ENCODE measurements around the gene HHATL.

HHATL gene

GRCh38 chr3:42690191-42690590 is 12.4 kb downstream of the HHATL start:
- no peak overlapping the region for H2BK5ac ChIP-seq (ENCODE audit: low read length)
- H4K5ac ChIP-seq (ENCODE audit: low read length) = no peak overlapping the region
- no CpG with 5 or more reads among the region's 7 CpGs for WGBS (ENCODE audit: extremely low coverage, insufficient coverage, low lambda C conversion rate)
- no peak overlapping the region for H3K23ac ChIP-seq (ENCODE audit: low read length)
- H3K79me2 ChIP-seq (ENCODE audit: control insufficient read depth, insufficient read depth, low read length) = no peaks in the 10 kb centered on the region
- H2AK5ac ChIP-seq (ENCODE audit: low read length) = no peak overlapping the region
- H3K27me3 ChIP-seq (ENCODE audit: insufficient read depth, low read length, poor library complexity) = no peaks in the 10 kb centered on the region
- H3K4me3 ChIP-seq (ENCODE audit: low read length) = no peak overlapping the region
- no peak overlapping the region for H3K9ac ChIP-seq (ENCODE audit: low read length)
- H3K4me2 ChIP-seq (ENCODE audit: low read length) = no peak overlapping the region
- H2BK120ac ChIP-seq (ENCODE audit: low read depth, low read length) = no peak overlapping the region
- H3K56ac ChIP-seq (ENCODE audit: low read length) = no peak overlapping the region
- H3K4me1 ChIP-seq (ENCODE audit: control insufficient read depth, low read depth, low read length) = no peaks in the 10 kb centered on the region
- H3K4ac ChIP-seq (ENCODE audit: low read depth, low read length) = no peak overlapping the region
- no peak overlapping the region for H2BK15ac ChIP-seq (replicated peaks; ENCODE audit: low read depth)
- H4K8ac ChIP-seq (ENCODE audit: low read depth, low read length) = no peak overlapping the region
- H3K36me3 ChIP-seq (ENCODE audit: control insufficient read depth, insufficient read depth, low read length) = no peaks in the 10 kb centered on the region
- DNase-seq = no peak
- no peak overlapping the region for H3K27ac ChIP-seq (ENCODE audit: low read depth, low read length)
- H3K79me1 ChIP-seq (ENCODE audit: low read length) = no peaks in the 10 kb centered on the region
- H3K18ac ChIP-seq (ENCODE audit: low read length) = no peak overlapping the region

DNA sequence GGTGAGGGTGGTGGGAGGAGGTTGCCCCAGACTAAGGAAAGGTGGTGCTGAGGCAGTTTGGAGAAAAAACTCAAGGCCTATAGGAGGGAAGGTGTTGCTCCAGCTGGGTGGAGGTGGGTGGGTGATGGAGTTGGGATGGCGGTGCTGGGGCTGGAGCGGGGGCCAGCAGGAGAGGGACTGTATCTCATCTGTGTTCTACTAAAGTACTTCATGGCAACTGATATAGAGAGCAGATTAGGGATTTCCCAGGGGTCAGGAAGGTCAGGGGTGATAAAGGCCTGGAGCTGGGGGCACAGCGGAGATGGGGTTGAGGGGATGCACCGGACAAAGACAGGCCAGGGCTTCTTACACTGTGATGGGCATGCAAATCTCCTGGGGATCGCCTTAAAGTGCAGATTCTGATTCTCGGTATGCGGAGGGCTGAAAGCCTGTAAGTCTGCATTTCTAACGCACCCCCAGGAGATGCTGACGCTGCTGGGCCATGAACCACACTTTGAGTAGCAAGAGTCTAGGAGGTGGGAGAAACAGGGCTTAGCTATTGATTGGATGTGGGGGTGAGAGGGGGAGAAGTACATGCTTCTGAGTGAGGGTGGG is 13.1 kb downstream of the HHATL start:
- Histone ChIP-seq H3K4me2 (ENCODE audit: low read length) (no peak overlapping the region), H3K9ac (ENCODE audit: low read length) (no peak overlapping the region), H4K5ac (ENCODE audit: low read length) (no peak overlapping the region), H4K8ac (ENCODE audit: low read depth, low read length) (no peak overlapping the region), H3K4me1 (ENCODE audit: control insufficient read depth, low read depth, low read length) (no peaks in the 10 kb centered on the region), H3K4me3 (ENCODE audit: low read length) (no peak overlapping the region), H3K4ac (ENCODE audit: low read depth, low read length) (no peak overlapping the region), H3K27me3 (ENCODE audit: insufficient read depth, low read length, poor library complexity) (no peaks in the 10 kb centered on the region), H3K79me1 (ENCODE audit: low read length) (no peaks in the 10 kb centered on the region), H2BK120ac (ENCODE audit: low read depth, low read length) (no peak overlapping the region), H2AK5ac (ENCODE audit: low read length) (no peak overlapping the region), H3K18ac (ENCODE audit: low read length) (no peak overlapping the region), H2BK15ac (replicated peaks; ENCODE audit: low read depth) (no peak overlapping the region), H3K56ac (ENCODE audit: low read length) (no peak overlapping the region), H3K36me3 (ENCODE audit: control insufficient read depth, insufficient read depth, low read length) (no peaks in the 10 kb centered on the region), H3K23ac (ENCODE audit: low read length) (no peak overlapping the region), H2BK5ac (ENCODE audit: low read length) (no peak overlapping the region), H3K79me2 (ENCODE audit: control insufficient read depth, insufficient read depth, low read length) (no peaks in the 10 kb centered on the region), H3K27ac (ENCODE audit: low read depth, low read length) (no peak overlapping the region)
- no peak for DNase-seq
- no CpG with 5 or more reads among the region's 9 CpGs for WGBS (ENCODE audit: extremely low coverage, insufficient coverage, low lambda C conversion rate)

- no CpG with 5 or more reads among the region's 22 CpGs for WGBS (ENCODE audit: extremely low coverage, insufficient coverage, low lambda C conversion rate)
- Histone ChIP-seq H2BK5ac (ENCODE audit: low read length) (no peak overlapping the region), H2BK120ac (ENCODE audit: low read depth, low read length) (no peak overlapping the region)
These were observed 13.8 kb downstream of the HHATL start for GRCh38 chr3:42688487-42689420.

DNA sequence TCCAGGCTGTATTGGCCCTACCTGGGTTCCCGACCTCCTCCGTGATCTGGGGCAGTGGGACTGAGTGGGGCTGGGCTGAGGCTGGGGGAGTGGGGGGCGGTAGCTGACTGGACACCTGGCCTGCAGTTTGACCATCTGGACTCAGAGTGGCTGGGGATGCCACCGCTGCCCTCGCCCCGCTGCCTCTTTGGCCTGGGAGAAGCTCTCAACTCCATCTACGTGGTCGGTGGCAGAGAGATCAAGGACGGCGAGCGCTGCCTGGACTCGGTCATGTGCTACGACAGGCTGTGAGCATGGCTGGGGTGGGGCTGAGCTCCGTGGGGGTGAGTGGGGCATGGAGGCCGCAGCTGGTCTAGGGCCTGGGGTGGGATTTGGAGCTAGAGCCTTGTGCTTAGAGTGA is 14.6 kb downstream of the HHATL start:
- no peak overlapping the region for H2BK5ac ChIP-seq (ENCODE audit: low read length)
- H3K36me3 ChIP-seq (ENCODE audit: control insufficient read depth, insufficient read depth, low read length) = no peaks in the 10 kb centered on the region
- no peak overlapping the region for H3K9ac ChIP-seq (ENCODE audit: low read length)
- H3K4ac ChIP-seq (ENCODE audit: low read depth, low read length) = no peak overlapping the region
- no peak for DNase-seq
- no peak overlapping the region for H4K8ac ChIP-seq (ENCODE audit: low read depth, low read length)
- H3K4me3 ChIP-seq (ENCODE audit: low read length) = no peak overlapping the region
- H3K4me2 ChIP-seq (ENCODE audit: low read length) = no peak overlapping the region
- H3K27ac ChIP-seq (ENCODE audit: low read depth, low read length) = no peak overlapping the region
- H2BK15ac ChIP-seq (replicated peaks; ENCODE audit: low read depth) = no peak overlapping the region
- H3K18ac ChIP-seq (ENCODE audit: low read length) = no peak overlapping the region
- no peak overlapping the region for H3K23ac ChIP-seq (ENCODE audit: low read length)
- WGBS (ENCODE audit: extremely low coverage, insufficient coverage, low lambda C conversion rate) = no CpG with 5 or more reads among the region's 15 CpGs
- H3K4me1 ChIP-seq (ENCODE audit: control insufficient read depth, low read depth, low read length) = no peaks in the 10 kb centered on the region
- H3K79me1 ChIP-seq (ENCODE audit: low read length) = no peaks in the 10 kb centered on the region
- no peak overlapping the region for H2BK120ac ChIP-seq (ENCODE audit: low read depth, low read length)
- H3K56ac ChIP-seq (ENCODE audit: low read length) = no peak overlapping the region
- no peak overlapping the region for H2AK5ac ChIP-seq (ENCODE audit: low read length)
- H4K5ac ChIP-seq (ENCODE audit: low read length) = no peak overlapping the region
- no peaks in the 10 kb centered on the region for H3K79me2 ChIP-seq (ENCODE audit: control insufficient read depth, insufficient read depth, low read length)
- no peaks in the 10 kb centered on the region for H3K27me3 ChIP-seq (ENCODE audit: insufficient read depth, low read length, poor library complexity)

More at GRCh38 chr3:42688487-42689420, 13.8 kb downstream of the HHATL start:
- H3K27me3 ChIP-seq (ENCODE audit: insufficient read depth, low read length, poor library complexity) = no peaks in the 10 kb centered on the region
- no peaks in the 10 kb centered on the region for H3K4me1 ChIP-seq (ENCODE audit: control insufficient read depth, low read depth, low read length)
- no peak overlapping the region for H2AK5ac ChIP-seq (ENCODE audit: low read length)
- no peak overlapping the region for H4K8ac ChIP-seq (ENCODE audit: low read depth, low read length)
- DNase-seq = no peak
- no peak overlapping the region for H3K4me2 ChIP-seq (ENCODE audit: low read length)
- no peak overlapping the region for H3K4me3 ChIP-seq (ENCODE audit: low read length)
- no peaks in the 10 kb centered on the region for H3K79me1 ChIP-seq (ENCODE audit: low read length)
- no peaks in the 10 kb centered on the region for H3K36me3 ChIP-seq (ENCODE audit: control insufficient read depth, insufficient read depth, low read length)
- no peak overlapping the region for H3K23ac ChIP-seq (ENCODE audit: low read length)
- no peaks in the 10 kb centered on the region for H3K79me2 ChIP-seq (ENCODE audit: control insufficient read depth, insufficient read depth, low read length)
- no peak overlapping the region for H3K18ac ChIP-seq (ENCODE audit: low read length)
- no peak overlapping the region for H3K56ac ChIP-seq (ENCODE audit: low read length)
- H3K4ac ChIP-seq (ENCODE audit: low read depth, low read length) = no peak overlapping the region
- no peak overlapping the region for H4K5ac ChIP-seq (ENCODE audit: low read length)
- H3K27ac ChIP-seq (ENCODE audit: low read depth, low read length) = no peak overlapping the region
- H2BK15ac ChIP-seq (replicated peaks; ENCODE audit: low read depth) = no peak overlapping the region
- H3K9ac ChIP-seq (ENCODE audit: low read length) = no peak overlapping the region

DNA sequence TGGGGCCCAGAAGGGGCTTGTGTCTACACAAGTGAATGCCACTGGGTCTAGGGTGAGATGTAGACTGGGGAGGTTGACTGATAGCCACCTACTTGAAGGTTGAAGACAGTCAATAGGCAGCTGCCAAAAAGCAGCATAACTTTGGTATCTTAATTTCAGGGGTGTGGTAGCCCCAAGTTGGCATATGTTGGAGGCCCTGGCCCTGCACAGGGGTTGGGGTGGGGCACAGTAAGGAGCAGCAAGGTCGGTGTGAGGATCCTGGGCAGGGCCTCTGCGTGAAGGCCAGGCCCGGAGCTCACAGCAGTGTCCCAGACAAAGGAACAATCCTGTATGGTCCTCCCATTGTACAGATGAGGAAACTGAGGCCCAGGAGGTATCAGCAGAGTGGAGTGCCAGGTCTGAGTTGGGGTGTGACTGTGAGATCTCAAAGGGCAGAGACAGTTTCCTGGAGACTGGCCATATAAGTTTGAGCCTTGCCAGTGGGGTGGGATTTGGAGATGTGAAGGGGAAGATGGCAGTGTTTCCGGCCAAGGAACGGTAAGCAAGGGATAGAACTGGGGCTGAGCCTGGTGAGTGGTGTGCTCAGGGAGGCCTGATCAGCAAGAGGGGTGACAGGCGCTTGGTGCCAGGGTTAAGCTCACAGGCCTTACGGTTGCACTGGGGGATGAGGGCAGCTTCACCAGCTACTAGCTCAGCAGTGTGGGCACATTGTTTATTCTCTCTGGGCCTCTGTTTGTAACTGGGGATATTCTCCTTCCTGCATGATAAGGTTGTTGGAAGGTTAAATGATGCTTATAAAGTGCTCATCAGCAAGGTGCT is 15.6 kb downstream of the HHATL start:
- Histone ChIP-seq H2BK15ac (replicated peaks; ENCODE audit: low read depth) (no peak overlapping the region), H4K5ac (ENCODE audit: low read length) (no peak overlapping the region), H3K23ac (ENCODE audit: low read length) (no peak overlapping the region), H3K79me2 (ENCODE audit: control insufficient read depth, insufficient read depth, low read length) (no peaks in the 10 kb centered on the region), H2BK120ac (ENCODE audit: low read depth, low read length) (no peak overlapping the region), H3K79me1 (ENCODE audit: low read length) (no peaks in the 10 kb centered on the region), H3K56ac (ENCODE audit: low read length) (no peak overlapping the region), H3K4me1 (ENCODE audit: control insufficient read depth, low read depth, low read length) (no peaks in the 10 kb centered on the region), H3K4me2 (ENCODE audit: low read length) (no peak overlapping the region), H3K18ac (ENCODE audit: low read length) (no peak overlapping the region), H3K27ac (ENCODE audit: low read depth, low read length) (no peak overlapping the region), H2AK5ac (ENCODE audit: low read length) (no peak overlapping the region), H3K27me3 (ENCODE audit: insufficient read depth, low read length, poor library complexity) (no peaks in the 10 kb centered on the region), H3K9ac (ENCODE audit: low read length) (no peak overlapping the region), H2BK5ac (ENCODE audit: low read length) (no peak overlapping the region), H3K36me3 (ENCODE audit: control insufficient read depth, insufficient read depth, low read length) (no peaks in the 10 kb centered on the region), H3K4me3 (ENCODE audit: low read length) (no peak overlapping the region), H4K8ac (ENCODE audit: low read depth, low read length) (no peak overlapping the region), H3K4ac (ENCODE audit: low read depth, low read length) (no peak overlapping the region)
- no peak for DNase-seq
- WGBS (ENCODE audit: extremely low coverage, insufficient coverage, low lambda C conversion rate) = no CpG with 5 or more reads among the region's 7 CpGs
